Natural killer cell (primary cell): Measurements from ENCODE around the gene BZW2. TPM values are rescaled to one million over a fixed set of nuclear protein-coding genes. Genes with fewer than 3 reads are reported as not detected.

Source experiments
- ATAC-seq, 3 donors: fragments of 150-1000 bp in 2 of 3; fragments of 200-7000 bp in 1 of 3; cut with Tn5 transposase; 1 replicate in 1 of 3; 2 replicates in 2 of 3; pipeline ENCODE4 v1.10.0; 2021; ENCODE audit warnings: mild to moderate bottlenecking in 2 of 3, moderate library complexity in 2 of 3
- DNase-seq, 2 donors: peaks; one replicate each; pipeline versions ENCODE4 v3.0.0 to v3.0.0-alpha.2; 2013 to 2021; ENCODE audit warnings: mixed read lengths in 1 of 2
- H3K27ac ChIP-seq: one replicate; pipeline ENCODE4 v1.5.1; 2013; ENCODE audit warnings: mild to moderate bottlenecking, low read length
- H3K27me3 ChIP-seq: one replicate; pipeline ENCODE4 v1.6.1; 2013; ENCODE audit warnings: low read length; ENCODE audit not compliant: control insufficient read depth, insufficient read depth
- H3K36me3 ChIP-seq: one replicate; pipeline ENCODE4 v1.6.1; 2013; ENCODE audit warnings: low read length; ENCODE audit not compliant: control insufficient read depth, insufficient read depth
- H3K4me1 ChIP-seq: one replicate; pipeline ENCODE4 v1.6.1; 2013; ENCODE audit warnings: low read length; ENCODE audit not compliant: control insufficient read depth, insufficient read depth
- H3K4me3 ChIP-seq: one replicate; pipeline ENCODE4 v1.5.1; 2013; ENCODE audit warnings: low read length
- H3K9me3 ChIP-seq: one replicate; pipeline ENCODE4 v1.6.1; 2013; ENCODE audit warnings: low read length; ENCODE audit not compliant: control insufficient read depth, insufficient read depth
- H3K27ac Mint-ChIP-seq, 2 donors: one replicate each; pipeline ENCODE4 v1.8.0; 2022; ENCODE audit warnings: mild to moderate bottlenecking in 2 of 2, mixed read lengths in 2 of 2, moderate library complexity in 1 of 2
- H3K27me3 Mint-ChIP-seq, 2 donors: one replicate each; pipeline ENCODE4 v1.8.0; 2022; ENCODE audit warnings: low read depth in 2 of 2, mixed read lengths in 2 of 2
- H3K36me3 Mint-ChIP-seq: one replicate; pipeline ENCODE4 v1.8.0; 2022; ENCODE audit warnings: mixed read lengths
- H3K4me1 Mint-ChIP-seq, 2 donors: one replicate each; pipeline ENCODE4 v1.8.0; 2022; ENCODE audit warnings: mixed read lengths in 2 of 2
- H3K4me3 Mint-ChIP-seq: one replicate; pipeline ENCODE4 v1.8.0; 2022; ENCODE audit warnings: mild to moderate bottlenecking, moderate library complexity, mixed read lengths
- H3K9me3 Mint-ChIP-seq, 2 donors: one replicate each; pipeline ENCODE4 v1.8.0; 2022; ENCODE audit warnings: mixed read lengths in 2 of 2
- WGBS: methylation state at CpG from one replicate; pipeline ENCODE4 v1.1.7; 2013; ENCODE audit warnings: missing lambda C conversion rate; ENCODE audit not compliant: insufficient coverage; 5-methylcytosine and 5-hydroxymethylcytosine counted together
- intact Hi-C: fragments of 100-400 bp; cut with micrococcal nuclease; formaldehyde crosslinking; loops from one replicate; pipeline ENCODE4 v1.14.2; 2022
- total RNA-seq, 4 donors: library from RNA; stranded (reverse); fragments of 120-200 nt in 1 of 4; gene quantifications; one replicate each; pipeline versions ENCODE4 v1.2.3 to v1.2.4, GENCODE V29; 2013 to 2022
- TF ChIP-seq, protein P1 (sequence below): fragments of 200-600 bp; IDR thresholded peaks from one replicate; pipeline ENCODE4 v1.8.0; 2022; ENCODE audit warnings: antibody characterized with exemption

BZW2 gene
- total RNA-seq, 3 donors from 2014 or later (not counting 1 experiment from before 2014, with no cell fraction given): 15.3 to 21.0 (median 19.9) TPM

DNA sequence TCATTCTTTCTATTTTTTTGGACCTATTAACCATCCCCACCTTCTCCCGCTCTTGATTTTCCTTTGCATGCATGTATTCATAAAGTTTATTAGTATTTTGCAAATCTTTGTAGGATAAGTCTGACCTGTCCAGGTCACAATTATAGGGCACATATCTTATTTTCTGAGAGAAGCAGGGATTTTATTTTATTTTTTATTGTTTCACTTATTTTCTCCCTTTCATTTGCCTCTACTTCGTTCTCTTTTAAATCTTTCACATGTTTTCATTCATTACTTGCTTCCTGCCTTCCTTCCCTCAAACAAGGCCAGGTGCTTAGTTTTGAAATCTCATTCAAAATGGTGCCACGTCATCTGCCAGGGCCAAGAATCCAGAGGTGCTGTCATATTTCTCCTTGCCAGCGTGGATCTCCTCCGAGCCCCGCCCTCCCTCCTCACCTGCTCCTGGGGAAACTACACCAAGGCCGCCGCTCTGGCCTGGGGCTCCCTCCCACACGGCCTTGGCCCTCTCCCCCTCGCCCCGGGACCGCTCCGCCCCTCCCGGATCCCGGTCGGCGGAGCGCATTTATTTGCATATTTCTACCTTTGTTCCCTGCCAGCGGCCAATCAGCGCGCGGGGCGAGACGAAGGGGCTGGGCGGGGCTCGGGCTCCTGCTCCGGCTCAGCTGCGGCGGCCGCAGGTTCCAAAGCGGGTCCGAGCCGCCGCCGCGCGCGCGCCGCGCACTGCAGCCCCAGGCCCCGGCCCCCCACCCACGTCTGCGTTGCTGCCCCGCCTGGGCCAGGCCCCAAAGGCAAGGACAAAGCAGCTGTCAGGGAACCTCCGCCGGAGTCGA lies 107.3 kb downstream of the BZW2 start, which contains the start of gene TSPAN13:
Gene TSPAN13, plus strand, starts transcription at position 654 of the 830 bp plus-strand sequence. CDS start 213 bp downstream, outside the sequence.
- Histone ChIP-seq H3K27ac (no peak within 1 kb of the TSS), H3K4me3 (peak within 1 kb of the TSS; percentile 46), H3K4me1 (peaks cover 13% of the 10 kb centered on the region), H3K36me3 (no peaks in the 10 kb centered on the region), H3K27me3 (peaks cover 14% of the 10 kb centered on the region), H3K9me3 (no peaks in the 10 kb centered on the region)
- ATAC-seq (peak; percentile 66 to 78 (median 75)), DNase-seq (peak; percentile 29 to 54)
- Mint-ChIP-seq H3K9me3 (no peaks in the 10 kb centered on the region), H3K27ac (peak within 1 kb of the TSS in 1 of 2 donors; percentile 69), H3K4me3 (peak within 1 kb of the TSS; percentile 80), H3K36me3 (no peaks in the 10 kb centered on the region), H3K27me3 (peaks cover 0 to 16% of the 10 kb centered on the region in 2 donors), H3K4me1 (peaks cover 11 to 14% of the 10 kb centered on the region in 2 donors)
- intact Hi-C loops: no loop called here
- WGBS: under 1% methylated on average over 47 of the region's 48 CpGs
- TF ChIP-seq, protein P1, sequence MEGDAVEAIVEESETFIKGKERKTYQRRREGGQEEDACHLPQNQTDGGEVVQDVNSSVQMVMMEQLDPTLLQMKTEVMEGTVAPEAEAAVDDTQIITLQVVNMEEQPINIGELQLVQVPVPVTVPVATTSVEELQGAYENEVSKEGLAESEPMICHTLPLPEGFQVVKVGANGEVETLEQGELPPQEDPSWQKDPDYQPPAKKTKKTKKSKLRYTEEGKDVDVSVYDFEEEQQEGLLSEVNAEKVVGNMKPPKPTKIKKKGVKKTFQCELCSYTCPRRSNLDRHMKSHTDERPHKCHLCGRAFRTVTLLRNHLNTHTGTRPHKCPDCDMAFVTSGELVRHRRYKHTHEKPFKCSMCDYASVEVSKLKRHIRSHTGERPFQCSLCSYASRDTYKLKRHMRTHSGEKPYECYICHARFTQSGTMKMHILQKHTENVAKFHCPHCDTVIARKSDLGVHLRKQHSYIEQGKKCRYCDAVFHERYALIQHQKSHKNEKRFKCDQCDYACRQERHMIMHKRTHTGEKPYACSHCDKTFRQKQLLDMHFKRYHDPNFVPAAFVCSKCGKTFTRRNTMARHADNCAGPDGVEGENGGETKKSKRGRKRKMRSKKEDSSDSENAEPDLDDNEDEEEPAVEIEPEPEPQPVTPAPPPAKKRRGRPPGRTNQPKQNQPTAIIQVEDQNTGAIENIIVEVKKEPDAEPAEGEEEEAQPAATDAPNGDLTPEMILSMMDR: no peak

DNA sequence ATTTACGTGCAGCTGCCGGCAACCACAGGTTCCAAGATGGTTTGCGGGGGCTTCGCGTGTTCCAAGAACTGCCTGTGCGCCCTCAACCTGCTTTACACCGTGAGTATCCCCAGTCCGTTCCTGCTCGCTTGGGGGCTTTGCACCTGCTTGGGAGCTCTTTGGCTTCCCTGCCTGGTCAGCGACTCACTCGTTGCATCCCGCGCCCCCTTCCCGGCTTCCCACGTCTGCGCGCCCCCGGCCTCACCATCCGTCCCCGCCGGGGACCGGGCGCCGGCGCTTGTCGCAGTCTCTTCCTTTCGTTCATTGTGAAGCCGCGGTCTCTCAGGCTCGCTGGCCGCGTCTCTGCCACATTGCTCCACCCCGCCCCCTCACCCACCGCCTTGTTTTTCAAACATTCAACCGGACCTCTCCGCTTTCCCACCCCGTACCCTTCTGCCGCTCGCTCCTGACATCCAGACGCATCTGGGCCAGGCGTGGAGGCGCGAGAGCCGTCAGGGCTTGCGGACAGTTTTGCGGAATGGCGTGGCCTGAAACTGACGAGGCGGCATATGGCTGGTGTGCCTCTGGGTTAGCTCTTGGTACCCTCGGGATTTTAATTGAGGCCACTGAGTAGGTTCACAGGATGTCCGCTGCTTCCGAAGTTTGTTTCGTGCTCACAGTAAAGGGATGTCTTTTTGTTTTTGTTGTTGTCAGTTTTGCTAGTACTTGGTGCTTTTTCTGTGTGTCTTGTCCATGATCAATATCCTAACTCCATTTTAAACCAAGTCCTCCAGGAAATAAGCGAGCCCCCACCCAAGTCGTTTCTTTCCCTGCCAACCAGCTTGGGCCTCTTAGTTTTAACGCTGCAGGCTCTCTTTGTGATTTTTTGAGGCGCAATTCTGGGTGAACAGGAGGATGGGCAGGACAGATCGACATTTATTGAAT lies 108.2 kb downstream of the BZW2 start:
- peaks cover 0 to 16% of the 10 kb centered on the region in 2 donors for H3K27me3 Mint-ChIP-seq
- Histone ChIP-seq H3K27ac (no peak overlapping the region), H3K9me3 (no peaks in the 10 kb centered on the region), H3K36me3 (no peaks in the 10 kb centered on the region), H3K4me3 (peak overlapping the region; percentile 46), H3K27me3 (peaks cover 14% of the 10 kb centered on the region), H3K4me1 (peaks cover 16% of the 10 kb centered on the region)
- H3K4me3 Mint-ChIP-seq: peak overlapping the region; percentile 80
- ATAC-seq (peak; percentile 43 to 59 (median 55)), DNase-seq (peak in 1 of 2 donors; percentile 3)
- TF ChIP-seq, protein P1: no peak
- no peaks in the 10 kb centered on the region for H3K36me3 Mint-ChIP-seq
- H3K27ac Mint-ChIP-seq: peak overlapping the region in 1 of 2 donors; percentile 69
- no peaks in the 10 kb centered on the region for H3K9me3 Mint-ChIP-seq
- peaks cover 18 to 19% of the 10 kb centered on the region in 2 donors for H3K4me1 Mint-ChIP-seq
- intact Hi-C loops: no loop called here
- WGBS: 2% methylated on average over 58 of the region's 58 CpGs

DNA sequence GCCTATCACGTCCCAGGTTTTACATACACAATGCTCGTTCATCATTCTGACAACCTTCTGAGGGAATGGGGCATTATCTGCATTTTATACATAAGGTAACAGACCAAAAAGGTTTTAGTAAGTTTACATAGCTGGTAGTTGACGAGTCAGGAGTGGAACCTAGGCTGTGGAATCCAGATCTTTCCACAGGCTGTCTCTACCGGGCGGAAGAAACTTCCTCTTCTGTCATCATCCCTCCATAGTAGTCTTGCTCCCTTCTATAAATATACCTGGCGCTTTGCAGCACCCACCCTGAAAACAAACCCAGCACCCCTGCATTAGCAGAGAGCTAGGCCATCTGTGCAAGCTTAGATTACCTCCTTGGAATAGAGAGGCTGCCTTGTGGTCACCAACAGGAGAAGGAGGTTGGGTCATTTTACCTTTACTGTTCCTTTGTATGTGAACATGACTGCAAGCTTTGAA lies 108.9 kb downstream of the BZW2 start:
- peaks cover 14% of the 10 kb centered on the region for H3K27me3 ChIP-seq
- WGBS: 59% methylated on average over 5 of the region's 6 CpGs
- peaks cover 18% of the 10 kb centered on the region for H3K4me1 ChIP-seq
- TF ChIP-seq, protein P1: no peak
- no peaks in the 10 kb centered on the region for H3K36me3 Mint-ChIP-seq
- peak overlapping the region in 1 of 2 donors; percentile 69 for H3K27ac Mint-ChIP-seq
- peaks cover 0 to 16% of the 10 kb centered on the region in 2 donors for H3K27me3 Mint-ChIP-seq
- DNase-seq (no peak), ATAC-seq (no peak)
- H3K36me3 ChIP-seq: no peaks in the 10 kb centered on the region
- H3K27ac ChIP-seq: no peak overlapping the region
- H3K4me1 Mint-ChIP-seq: peaks cover 20 to 21% of the 10 kb centered on the region in 2 donors
- intact Hi-C loops: no loop called here
- no peaks in the 10 kb centered on the region for H3K9me3 Mint-ChIP-seq
- H3K4me3 ChIP-seq: peak overlapping the region; percentile 46
- no peaks in the 10 kb centered on the region for H3K9me3 ChIP-seq
- H3K4me3 Mint-ChIP-seq: peak overlapping the region; percentile 80
